Astrocyte of the spinal cord (primary cell): ENCODE results near the gene ASCC2.

Experiments
- DNase-seq: peaks from one replicate; pipeline ENCODE4 v3.0.0; 2011; ENCODE audit warnings: low read depth, low spot score
- H3K4me3 ChIP-seq: 2 replicates; pipeline ENCODE4 v1.5.1; 2011; ENCODE audit warnings: low read depth, mild to moderate bottlenecking, low read length, moderate library complexity
- CTCF ChIP-seq: IDR thresholded peaks from 2 replicates; pipeline ENCODE4 v1.5.1; 2012; ENCODE audit warnings: low read depth, mild to moderate bottlenecking, low read length, inconsistent platforms
- in situ Hi-C: cut with HindIII; loops from 2 replicates; pipeline ENCODE4 v1.10.0; 2017; ENCODE audit warnings: low sequenced_read_pairs

Gene ASCC2

GRCh38 chr22:29824677-29825076 is 13.4 kb downstream of the ASCC2 start:
- TF ChIP-seq CTCF: no peak
- in situ Hi-C loops: no loop called here
- no peak overlapping the region for H3K4me3 ChIP-seq
- no peak for DNase-seq

GRCh38 chr22:29821291-29822016 is 16.6 kb downstream of the ASCC2 start:
- TF ChIP-seq CTCF: no peak
- no peak overlapping the region for H3K4me3 ChIP-seq
- in situ Hi-C loops: no loop called here
- DNase-seq: peak; percentile 83

- DNase-seq: no peak
- no peak for TF ChIP-seq CTCF
- no peak overlapping the region for H3K4me3 ChIP-seq
- in situ Hi-C loops: no loop called here
These were observed 17.1 kb downstream of the ASCC2 start for GRCh38 chr22:29820961-29821290.

- no peak for DNase-seq
- in situ Hi-C loops: no loop called here
- no peak overlapping the region for H3K4me3 ChIP-seq
- TF ChIP-seq CTCF: no peak
These were observed 18.6 kb downstream of the ASCC2 start for GRCh38 chr22:29819501-29819900.

GRCh38 chr22:29817724-29818123 is 20.4 kb downstream of the ASCC2 start:
- H3K4me3 ChIP-seq: no peak overlapping the region
- DNase-seq: no peak
- in situ Hi-C loops: no loop called here
- TF ChIP-seq CTCF: no peak

- no peak for DNase-seq
- in situ Hi-C loops: no loop called here
- TF ChIP-seq CTCF: no peak
- H3K4me3 ChIP-seq: no peak overlapping the region
These were observed 21.1 kb downstream of the ASCC2 start for GRCh38 chr22:29816980-29817379.
